ENCODE measurements around the gene F2RL1.
A peak's percentile ranks its signal among the peaks of the same experiment; 100 is the strongest.
"Not testable (repeated sequence)": the region's sequence is repeated elsewhere in the genome, so short reads cannot be mapped to it uniquely, and the experiment has no call there.

F2RL1 gene, protein sequence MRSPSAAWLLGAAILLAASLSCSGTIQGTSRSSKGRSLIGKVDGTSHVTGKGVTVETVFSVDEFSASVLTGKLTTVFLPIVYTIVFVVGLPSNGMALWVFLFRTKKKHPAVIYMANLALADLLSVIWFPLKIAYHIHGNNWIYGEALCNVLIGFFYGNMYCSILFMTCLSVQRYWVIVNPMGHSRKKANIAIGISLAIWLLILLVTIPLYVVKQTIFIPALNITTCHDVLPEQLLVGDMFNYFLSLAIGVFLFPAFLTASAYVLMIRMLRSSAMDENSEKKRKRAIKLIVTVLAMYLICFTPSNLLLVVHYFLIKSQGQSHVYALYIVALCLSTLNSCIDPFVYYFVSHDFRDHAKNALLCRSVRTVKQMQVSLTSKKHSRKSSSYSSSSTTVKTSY

DNA sequence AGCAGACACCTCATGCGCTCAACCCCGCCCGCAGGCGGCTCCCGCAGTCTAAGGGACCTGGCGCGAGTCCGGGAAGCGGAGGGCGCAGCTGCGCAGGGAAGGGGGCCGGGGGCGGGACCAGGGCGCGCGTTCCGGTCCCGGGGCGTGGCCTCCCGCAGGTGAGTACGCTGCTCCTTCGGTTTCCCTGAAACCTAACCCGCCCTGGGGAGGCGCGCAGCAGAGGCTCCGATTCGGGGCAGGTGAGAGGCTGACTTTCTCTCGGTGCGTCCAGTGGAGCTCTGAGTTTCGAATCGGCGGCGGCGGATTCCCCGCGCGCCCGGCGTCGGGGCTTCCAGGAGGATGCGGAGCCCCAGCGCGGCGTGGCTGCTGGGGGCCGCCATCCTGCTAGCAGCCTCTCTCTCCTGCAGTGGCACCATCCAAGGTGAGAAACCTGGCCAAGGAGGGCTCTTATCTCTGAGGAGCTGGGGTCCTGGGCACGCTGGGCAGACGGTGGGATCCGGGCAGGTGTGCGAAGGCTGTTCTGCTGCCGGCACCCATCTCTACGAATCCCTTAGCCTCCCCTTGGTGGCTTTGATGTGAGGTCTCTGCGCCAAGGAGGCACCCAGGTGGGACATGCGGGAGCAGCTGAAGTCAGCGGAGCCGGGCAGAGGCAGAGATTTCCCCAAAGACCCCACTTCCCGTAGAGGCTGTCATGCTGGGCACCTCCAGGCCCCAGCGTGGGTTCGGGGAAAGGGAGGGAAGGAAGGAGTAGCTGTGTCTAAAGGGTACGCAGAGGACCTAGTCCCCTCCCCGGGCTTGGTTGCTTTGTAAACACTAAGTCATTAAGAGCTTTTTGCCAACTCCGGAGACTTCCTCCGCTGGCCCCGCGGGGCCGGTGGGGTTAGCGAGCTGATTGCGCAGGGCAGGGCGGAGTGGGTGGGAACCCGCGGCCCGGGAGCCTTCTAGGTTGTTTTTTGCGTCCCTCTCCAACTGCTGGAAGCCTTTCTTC is at the start of gene F2RL1:
F2RL1 (plus strand) TSS at position 187 of the 988 bp plus-strand sequence; CDS start at position 340, 153 bp downstream.
- H3K4me3 ChIP-seq (ENCODE audit: low read depth, low read length), result peak within 1 kb of the TSS; percentile 66
- TF ChIP-seq, protein P1, sequence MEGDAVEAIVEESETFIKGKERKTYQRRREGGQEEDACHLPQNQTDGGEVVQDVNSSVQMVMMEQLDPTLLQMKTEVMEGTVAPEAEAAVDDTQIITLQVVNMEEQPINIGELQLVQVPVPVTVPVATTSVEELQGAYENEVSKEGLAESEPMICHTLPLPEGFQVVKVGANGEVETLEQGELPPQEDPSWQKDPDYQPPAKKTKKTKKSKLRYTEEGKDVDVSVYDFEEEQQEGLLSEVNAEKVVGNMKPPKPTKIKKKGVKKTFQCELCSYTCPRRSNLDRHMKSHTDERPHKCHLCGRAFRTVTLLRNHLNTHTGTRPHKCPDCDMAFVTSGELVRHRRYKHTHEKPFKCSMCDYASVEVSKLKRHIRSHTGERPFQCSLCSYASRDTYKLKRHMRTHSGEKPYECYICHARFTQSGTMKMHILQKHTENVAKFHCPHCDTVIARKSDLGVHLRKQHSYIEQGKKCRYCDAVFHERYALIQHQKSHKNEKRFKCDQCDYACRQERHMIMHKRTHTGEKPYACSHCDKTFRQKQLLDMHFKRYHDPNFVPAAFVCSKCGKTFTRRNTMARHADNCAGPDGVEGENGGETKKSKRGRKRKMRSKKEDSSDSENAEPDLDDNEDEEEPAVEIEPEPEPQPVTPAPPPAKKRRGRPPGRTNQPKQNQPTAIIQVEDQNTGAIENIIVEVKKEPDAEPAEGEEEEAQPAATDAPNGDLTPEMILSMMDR (IDR thresholded peaks at IDR 0.05; ENCODE audit: low read depth, low read length), result no peak

DNA sequence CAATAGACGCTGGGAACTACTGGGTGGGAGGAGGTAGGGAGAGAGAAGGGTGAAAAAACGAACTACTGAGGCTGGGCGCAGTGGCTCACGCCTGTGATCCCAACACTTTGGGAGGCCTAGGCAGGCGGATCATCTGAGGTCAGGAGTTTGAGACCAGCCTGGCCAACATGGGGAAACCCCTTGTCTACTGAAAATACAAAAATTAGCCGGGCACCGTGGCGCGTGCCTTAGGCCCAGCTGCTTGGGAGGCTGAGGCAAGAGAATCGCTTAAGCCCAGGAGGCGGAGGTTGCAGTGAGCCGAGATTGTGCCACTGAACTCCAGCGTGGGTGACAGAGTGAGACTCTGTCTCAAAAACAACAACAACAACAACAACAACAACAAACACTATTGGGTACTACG is 47.8 kb upstream of the F2RL1 start:
- not testable (repeated sequence) for H3K4me3 ChIP-seq (ENCODE audit: low read depth, low read length)

DNA sequence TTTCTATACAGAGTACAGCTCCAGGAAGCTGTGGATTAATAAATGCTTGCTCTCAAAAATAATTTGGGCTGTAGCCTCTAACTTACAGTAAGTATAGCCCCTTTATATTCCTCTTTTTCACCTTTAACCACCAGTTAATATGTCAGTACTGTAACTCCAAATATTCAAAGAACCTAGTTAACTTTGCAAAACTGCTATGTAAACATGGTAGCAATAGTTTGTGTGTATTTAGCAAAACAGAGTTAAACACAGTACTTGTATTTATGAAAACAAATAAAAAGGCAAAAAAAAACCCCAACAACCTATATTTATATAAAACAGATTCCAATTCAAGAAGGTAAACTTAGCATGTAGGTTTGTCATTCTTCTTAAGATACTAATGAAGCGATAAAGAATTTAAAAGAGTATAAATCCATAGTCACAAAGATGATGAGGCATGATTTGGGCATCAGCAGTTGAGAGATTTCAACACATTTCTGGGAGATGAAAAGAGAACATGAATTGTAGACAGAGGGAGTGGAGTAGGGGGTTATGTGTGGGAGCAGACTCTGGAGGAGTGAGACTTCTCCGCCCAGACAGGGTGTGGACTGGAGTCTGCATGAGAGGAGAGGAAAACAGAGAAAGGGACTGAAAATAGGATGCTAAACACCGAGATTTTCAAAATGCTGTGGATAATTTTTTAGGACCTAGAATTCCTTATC is 47.0 kb upstream of the F2RL1 start:
- TF ChIP-seq, protein P1 (IDR thresholded peaks at IDR 0.05; ENCODE audit: low read depth, low read length), result no peak
- H3K4me3 ChIP-seq (ENCODE audit: low read depth, low read length), result no peak overlapping the region

DNA sequence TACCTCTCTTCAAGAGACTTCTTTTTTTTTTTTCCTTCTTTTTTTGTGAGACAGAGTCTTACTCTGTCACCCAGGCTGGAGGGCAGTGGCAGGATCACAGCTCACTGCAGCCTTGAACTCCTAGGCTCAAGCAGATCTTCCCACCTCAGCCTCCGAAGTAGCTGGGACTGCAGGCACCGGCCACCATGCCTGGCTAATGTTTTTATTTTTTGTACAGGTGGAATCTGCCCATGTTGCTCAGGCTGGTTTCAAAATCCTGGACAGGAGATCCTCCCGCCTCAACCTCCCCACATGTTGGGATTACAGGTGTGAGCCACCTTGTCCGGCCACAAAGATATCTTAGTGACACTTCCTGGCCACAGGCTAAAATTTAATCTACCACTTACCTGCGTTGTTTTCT is 42.9 kb upstream of the F2RL1 start:
- no peak overlapping the region for H3K4me3 ChIP-seq (ENCODE audit: low read depth, low read length)
- TF ChIP-seq, protein P1 (IDR thresholded peaks at IDR 0.05; ENCODE audit: low read depth, low read length), result no peak

DNA sequence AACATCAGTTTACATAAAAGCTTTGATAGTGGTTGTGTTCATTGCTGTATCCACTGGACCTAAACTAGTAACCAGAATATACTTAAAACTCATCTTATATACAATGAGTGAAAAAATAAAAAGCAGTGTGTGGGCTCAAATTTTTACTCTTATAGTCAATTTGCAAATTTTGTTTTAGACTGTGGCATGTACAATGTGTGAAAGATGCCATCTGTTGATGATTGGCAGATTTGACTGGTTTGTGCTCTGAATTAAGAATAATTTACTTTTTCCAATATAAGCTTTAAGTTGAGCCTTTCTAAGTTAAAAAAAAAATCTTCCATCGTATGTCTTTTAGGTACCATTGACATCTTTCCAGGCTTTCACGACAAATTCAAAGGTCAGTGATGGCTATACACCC is 42.4 kb upstream of the F2RL1 start:
- TF ChIP-seq, protein P1 (IDR thresholded peaks at IDR 0.05; ENCODE audit: low read depth, low read length), result no peak

DNA sequence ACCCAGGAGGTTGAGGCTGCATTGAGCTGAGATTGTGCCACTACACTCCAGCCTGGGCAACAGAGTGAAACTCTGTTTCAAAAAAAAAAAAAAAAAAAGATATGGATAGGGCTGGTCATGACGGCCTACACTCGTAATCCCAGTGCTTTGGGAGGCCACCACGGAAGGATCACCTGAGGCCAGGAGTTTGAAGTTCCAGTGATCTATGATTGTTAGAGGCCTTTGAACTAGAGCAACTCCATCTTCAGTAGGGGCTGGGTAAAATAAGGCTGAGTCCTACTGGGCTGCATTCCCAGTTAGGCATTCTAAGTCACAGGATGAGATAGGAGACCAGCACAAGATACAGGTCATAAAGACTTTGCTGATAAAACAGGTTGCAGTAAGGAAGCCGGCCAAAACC is 38.2 kb upstream of the F2RL1 start:
- not testable (repeated sequence) for H3K4me3 ChIP-seq (ENCODE audit: low read depth, low read length)

More for the DNA sequence above, 42.4 kb upstream of the F2RL1 start:
- no peak overlapping the region for H3K4me3 ChIP-seq (ENCODE audit: low read depth, low read length)

DNA sequence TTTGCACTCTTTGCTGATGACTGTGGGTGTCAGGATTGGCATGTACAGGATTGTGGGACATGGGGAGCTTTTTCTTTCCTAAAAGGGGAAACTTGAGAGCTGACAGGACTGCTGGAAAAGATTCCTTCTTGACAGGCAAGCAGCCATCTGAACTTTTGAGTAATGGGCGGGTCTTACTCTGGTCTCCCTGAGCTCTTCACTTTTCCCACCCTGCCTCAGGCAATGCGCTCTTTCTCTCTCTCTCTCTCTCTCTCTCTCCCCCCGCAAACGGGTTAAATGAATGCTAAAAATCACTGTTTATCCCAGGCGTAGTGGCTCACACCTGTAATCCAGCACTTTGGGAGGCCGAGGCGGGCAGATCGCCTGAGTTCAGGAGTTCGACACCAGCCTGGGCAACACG is 37.1 kb upstream of the F2RL1 start:
- TF ChIP-seq, protein P1 (IDR thresholded peaks at IDR 0.05; ENCODE audit: low read depth, low read length), result no peak
- H3K4me3 ChIP-seq (ENCODE audit: low read depth, low read length), result no peak overlapping the region
